ENCODE results near the gene MYBPC2.

MYBPC2 gene

GRCh38 chr19:50425581-50425980, 7.1 kb upstream of the MYBPC2 start:
- TF ChIP-seq CTCF (IDR thresholded peaks at IDR 0.05; ENCODE audit: borderline replicate concordance, extremely low read depth, low read length, poor library complexity, severe bottlenecking) (no peak), EZH2 (IDR thresholded peaks at IDR 0.05; ENCODE audit: borderline replicate concordance, low read depth, low read length, severe bottlenecking) (no peak)
- Histone ChIP-seq H3K4me2 (ENCODE audit: insufficient read depth, low read length) (no peak overlapping the region), H3K36me3 (ENCODE audit: insufficient read depth, low read length) (no peaks in the 10 kb centered on the region), H4K20me1 (ENCODE audit: insufficient read depth, low read length) (no peaks in the 10 kb centered on the region), H3K27me3 (ENCODE audit: insufficient read depth, low read length, poor library complexity) (no peaks in the 10 kb centered on the region), H2AFZ (ENCODE audit: low read depth, low read length) (no peak overlapping the region), H3K9ac (ENCODE audit: low read depth, low read length) (no peak overlapping the region), H3K27ac (ENCODE audit: low read length) (no peak overlapping the region), H3K4me1 (ENCODE audit: insufficient read depth, low read length) (no peaks in the 10 kb centered on the region), H3K4me3 (ENCODE audit: low read depth in 1 of 2, low read length in 2 of 2) (no peak overlapping the region), H3K9me3 (ENCODE audit: insufficient read depth, low read length, severe bottlenecking) (no peaks in the 10 kb centered on the region), H3K79me2 (ENCODE audit: insufficient read depth, low read length) (no peaks in the 10 kb centered on the region)
- ATAC-seq (ENCODE audit: insufficient read depth, low read depth) (no peak), DNase-seq (no peak)

GRCh38 chr19:50427318-50427925, 5.3 kb upstream of the MYBPC2 start:
- no peak overlapping the region for H3K4me3 ChIP-seq (ENCODE audit: low read depth in 1 of 2, low read length in 2 of 2)

GRCh38 chr19:50427997-50428425, 4.7 kb upstream of the MYBPC2 start:
- no peak for DNase-seq
- Histone ChIP-seq H3K27ac (ENCODE audit: low read length) (no peak overlapping the region), H3K9ac (ENCODE audit: low read depth, low read length) (no peak overlapping the region), H3K79me2 (ENCODE audit: insufficient read depth, low read length) (no peaks in the 10 kb centered on the region), H2AFZ (ENCODE audit: low read depth, low read length) (no peak overlapping the region), H3K4me2 (ENCODE audit: insufficient read depth, low read length) (no peak overlapping the region), H3K4me1 (ENCODE audit: insufficient read depth, low read length) (peaks cover 15% of the 10 kb centered on the region), H3K36me3 (ENCODE audit: insufficient read depth, low read length) (no peaks in the 10 kb centered on the region), H3K27me3 (ENCODE audit: insufficient read depth, low read length, poor library complexity) (no peaks in the 10 kb centered on the region), H3K4me3 (ENCODE audit: low read depth in 1 of 2, low read length in 2 of 2) (no peak overlapping the region), H4K20me1 (ENCODE audit: insufficient read depth, low read length) (no peaks in the 10 kb centered on the region), H3K9me3 (ENCODE audit: insufficient read depth, low read length, severe bottlenecking) (no peaks in the 10 kb centered on the region)
- ATAC-seq (ENCODE audit: insufficient read depth, low read depth) = no peak
- TF ChIP-seq EZH2 (IDR thresholded peaks at IDR 0.05; ENCODE audit: borderline replicate concordance, low read depth, low read length, severe bottlenecking) = no peak
- no peak for TF ChIP-seq CTCF (IDR thresholded peaks at IDR 0.05; ENCODE audit: borderline replicate concordance, extremely low read depth, low read length, poor library complexity, severe bottlenecking)

More at GRCh38 chr19:50427318-50427925, 5.3 kb upstream of the MYBPC2 start:
- Histone ChIP-seq H3K27me3 (ENCODE audit: insufficient read depth, low read length, poor library complexity) (no peaks in the 10 kb centered on the region), H3K4me1 (ENCODE audit: insufficient read depth, low read length) (peaks cover 15% of the 10 kb centered on the region), H3K9me3 (ENCODE audit: insufficient read depth, low read length, severe bottlenecking) (no peaks in the 10 kb centered on the region), H4K20me1 (ENCODE audit: insufficient read depth, low read length) (no peaks in the 10 kb centered on the region), H2AFZ (ENCODE audit: low read depth, low read length) (no peak overlapping the region), H3K27ac (ENCODE audit: low read length) (no peak overlapping the region), H3K9ac (ENCODE audit: low read depth, low read length) (no peak overlapping the region), H3K4me2 (ENCODE audit: insufficient read depth, low read length) (no peak overlapping the region), H3K79me2 (ENCODE audit: insufficient read depth, low read length) (no peaks in the 10 kb centered on the region), H3K36me3 (ENCODE audit: insufficient read depth, low read length) (no peaks in the 10 kb centered on the region)
- ATAC-seq (ENCODE audit: insufficient read depth, low read depth) = no peak
- no peak for TF ChIP-seq CTCF (IDR thresholded peaks at IDR 0.05; ENCODE audit: borderline replicate concordance, extremely low read depth, low read length, poor library complexity, severe bottlenecking)
- TF ChIP-seq EZH2 (IDR thresholded peaks at IDR 0.05; ENCODE audit: borderline replicate concordance, low read depth, low read length, severe bottlenecking) = no peak
- DNase-seq = no peak
